ENCODE measurements around the gene NRG3. TPM values are rescaled to one million over a fixed set of nuclear protein-coding genes. Genes with fewer than 3 reads are reported as not detected.

NRG3 gene
- total RNA-seq, 1 donor from 2014 or later, result 8.2 TPM

DNA sequence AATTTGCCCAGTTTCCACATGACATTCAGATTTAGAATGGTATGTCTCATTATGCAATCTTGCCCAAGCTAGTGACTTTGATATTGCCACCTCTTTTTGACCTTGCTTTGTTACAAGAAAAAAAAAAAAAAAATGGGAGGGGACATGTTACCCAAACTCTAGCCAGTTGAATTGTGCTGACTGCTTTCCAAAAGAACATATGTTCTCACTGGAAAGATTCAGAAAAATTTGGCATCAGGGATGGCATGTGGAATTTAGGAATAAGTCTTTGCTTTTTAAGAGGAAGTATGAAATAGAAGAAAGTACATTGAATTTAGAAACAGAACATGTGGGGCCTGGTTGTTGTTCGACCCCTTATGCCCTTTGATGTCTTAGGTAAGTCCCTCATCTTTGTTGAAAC is 846.8 kb downstream of the NRG3 start:
- Mint-ChIP-seq H3K27ac (ENCODE audit: unreplicated experiment) (no peak overlapping the region), H3K9me3 (ENCODE audit: unreplicated experiment) (no peaks in the 10 kb centered on the region), H3K36me3 (ENCODE audit: low read depth, unreplicated experiment) (no peaks in the 10 kb centered on the region), H3K4me3 (ENCODE audit: unreplicated experiment) (no peak overlapping the region), H3K4me1 (ENCODE audit: unreplicated experiment) (no peaks in the 10 kb centered on the region), H3K27me3 (ENCODE audit: unreplicated experiment) (no peaks in the 10 kb centered on the region)
- TF ChIP-seq, protein P1, sequence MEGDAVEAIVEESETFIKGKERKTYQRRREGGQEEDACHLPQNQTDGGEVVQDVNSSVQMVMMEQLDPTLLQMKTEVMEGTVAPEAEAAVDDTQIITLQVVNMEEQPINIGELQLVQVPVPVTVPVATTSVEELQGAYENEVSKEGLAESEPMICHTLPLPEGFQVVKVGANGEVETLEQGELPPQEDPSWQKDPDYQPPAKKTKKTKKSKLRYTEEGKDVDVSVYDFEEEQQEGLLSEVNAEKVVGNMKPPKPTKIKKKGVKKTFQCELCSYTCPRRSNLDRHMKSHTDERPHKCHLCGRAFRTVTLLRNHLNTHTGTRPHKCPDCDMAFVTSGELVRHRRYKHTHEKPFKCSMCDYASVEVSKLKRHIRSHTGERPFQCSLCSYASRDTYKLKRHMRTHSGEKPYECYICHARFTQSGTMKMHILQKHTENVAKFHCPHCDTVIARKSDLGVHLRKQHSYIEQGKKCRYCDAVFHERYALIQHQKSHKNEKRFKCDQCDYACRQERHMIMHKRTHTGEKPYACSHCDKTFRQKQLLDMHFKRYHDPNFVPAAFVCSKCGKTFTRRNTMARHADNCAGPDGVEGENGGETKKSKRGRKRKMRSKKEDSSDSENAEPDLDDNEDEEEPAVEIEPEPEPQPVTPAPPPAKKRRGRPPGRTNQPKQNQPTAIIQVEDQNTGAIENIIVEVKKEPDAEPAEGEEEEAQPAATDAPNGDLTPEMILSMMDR (IDR thresholded peaks at IDR 0.05; ENCODE audit: unreplicated experiment), result no peak
- no peak for DNase-seq (ENCODE audit: low spot score)

DNA sequence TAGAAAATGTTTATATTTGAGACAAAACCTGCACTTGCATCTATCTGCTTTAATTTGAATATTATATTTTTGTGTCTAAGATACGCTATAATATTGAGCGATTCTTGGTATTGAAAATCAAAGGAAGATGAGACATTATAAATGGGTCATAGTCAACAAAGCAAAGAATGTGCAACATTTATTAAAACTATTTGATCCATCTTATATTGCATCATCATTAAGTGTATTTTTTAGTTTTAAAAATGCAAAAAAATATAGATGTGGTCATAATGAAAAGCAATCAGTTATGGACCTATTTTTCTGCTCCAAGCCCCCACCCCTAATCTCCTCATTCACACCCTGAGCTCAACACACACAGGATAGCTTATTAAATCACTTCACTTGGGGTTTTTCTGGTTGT is 847.3 kb downstream of the NRG3 start:
- Mint-ChIP-seq H3K9me3 (ENCODE audit: unreplicated experiment) (no peaks in the 10 kb centered on the region), H3K36me3 (ENCODE audit: low read depth, unreplicated experiment) (no peaks in the 10 kb centered on the region), H3K4me1 (ENCODE audit: unreplicated experiment) (no peaks in the 10 kb centered on the region), H3K27me3 (ENCODE audit: unreplicated experiment) (no peaks in the 10 kb centered on the region), H3K27ac (ENCODE audit: unreplicated experiment) (no peak overlapping the region), H3K4me3 (ENCODE audit: unreplicated experiment) (no peak overlapping the region)
- DNase-seq (ENCODE audit: low spot score), result no peak
- TF ChIP-seq, protein P1 (IDR thresholded peaks at IDR 0.05; ENCODE audit: unreplicated experiment), result no peak

DNA sequence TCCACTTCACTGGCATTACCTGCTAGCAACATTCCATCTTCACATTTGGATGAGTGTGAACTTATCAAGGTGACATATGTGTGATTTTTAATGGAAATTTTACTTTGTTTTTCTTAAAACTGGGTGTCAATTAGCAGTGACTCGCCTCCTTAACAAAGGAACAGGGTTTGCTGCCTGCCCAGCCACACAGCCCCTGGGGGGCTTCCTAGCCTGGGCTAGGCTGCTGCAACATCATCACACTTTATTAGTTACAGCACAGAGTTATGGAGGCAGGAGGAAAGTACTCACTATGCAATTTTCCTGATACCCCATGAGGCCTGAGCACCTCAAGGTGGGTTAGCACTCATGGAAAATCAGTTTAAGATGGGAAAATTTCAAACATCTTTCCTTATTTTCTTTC is 861.3 kb downstream of the NRG3 start:
- no peaks in the 10 kb centered on the region for H3K9me3 Mint-ChIP-seq (ENCODE audit: unreplicated experiment)
- H3K27me3 Mint-ChIP-seq (ENCODE audit: unreplicated experiment), result peaks cover 2% of the 10 kb centered on the region
- H3K4me3 Mint-ChIP-seq (ENCODE audit: unreplicated experiment), result no peak overlapping the region
- H3K4me1 Mint-ChIP-seq (ENCODE audit: unreplicated experiment), result peaks cover 4% of the 10 kb centered on the region
- TF ChIP-seq, protein P1 (IDR thresholded peaks at IDR 0.05; ENCODE audit: unreplicated experiment), result no peak
- H3K36me3 Mint-ChIP-seq (ENCODE audit: low read depth, unreplicated experiment), result no peaks in the 10 kb centered on the region
- no peak for DNase-seq (ENCODE audit: low spot score)
- H3K27ac Mint-ChIP-seq (ENCODE audit: unreplicated experiment), result no peak overlapping the region

DNA sequence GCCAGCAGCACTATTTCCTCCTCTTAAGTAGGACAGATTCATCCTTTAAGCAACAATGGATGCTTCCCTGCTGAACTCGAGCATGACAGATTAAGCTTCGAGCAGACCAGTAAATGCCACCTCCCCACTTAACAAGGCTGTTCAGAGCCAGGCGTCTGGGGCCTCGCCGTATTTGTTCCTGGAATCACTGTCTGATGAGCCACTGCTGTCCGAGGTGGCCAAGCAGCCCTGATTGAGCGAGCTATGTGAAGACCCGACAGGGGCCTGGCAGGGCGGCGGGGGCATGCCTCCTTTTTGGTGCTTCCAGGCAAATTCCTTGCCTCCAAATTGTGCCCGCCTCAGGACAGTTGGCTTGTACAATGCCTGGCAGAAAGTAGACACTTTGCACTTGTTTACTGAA is 862.6 kb downstream of the NRG3 start:
- Mint-ChIP-seq H3K4me1 (ENCODE audit: unreplicated experiment) (peaks cover 4% of the 10 kb centered on the region), H3K9me3 (ENCODE audit: unreplicated experiment) (no peaks in the 10 kb centered on the region), H3K27ac (ENCODE audit: unreplicated experiment) (no peak overlapping the region), H3K27me3 (ENCODE audit: unreplicated experiment) (peaks cover 2% of the 10 kb centered on the region), H3K36me3 (ENCODE audit: low read depth, unreplicated experiment) (no peaks in the 10 kb centered on the region), H3K4me3 (ENCODE audit: unreplicated experiment) (no peak overlapping the region)
- no peak for DNase-seq (ENCODE audit: low spot score)
- TF ChIP-seq, protein P1 (IDR thresholded peaks at IDR 0.05; ENCODE audit: unreplicated experiment), result no peak

DNA sequence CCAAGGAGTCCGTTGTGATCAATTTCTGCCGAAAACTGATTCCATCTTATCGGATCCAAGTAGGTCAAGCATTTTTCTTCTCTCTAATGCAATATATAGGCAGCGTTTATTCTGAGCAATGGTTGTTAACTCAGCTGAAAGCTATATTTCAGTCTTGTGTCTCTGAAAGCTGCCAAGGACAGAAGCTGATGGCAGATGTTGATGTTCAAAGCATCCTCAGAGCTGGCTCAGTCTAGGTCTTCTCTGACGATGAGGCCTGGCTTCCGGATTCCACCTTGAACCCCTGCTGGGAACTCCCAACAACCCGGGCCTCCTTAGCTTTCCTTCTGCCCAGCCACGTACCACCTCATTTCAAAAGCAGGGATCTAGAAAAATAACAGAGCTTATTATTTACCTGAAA is 863.6 kb downstream of the NRG3 start:
- H3K4me1 Mint-ChIP-seq (ENCODE audit: unreplicated experiment), result peaks cover 1% of the 10 kb centered on the region
- H3K36me3 Mint-ChIP-seq (ENCODE audit: low read depth, unreplicated experiment), result no peaks in the 10 kb centered on the region
- TF ChIP-seq, protein P1 (IDR thresholded peaks at IDR 0.05; ENCODE audit: unreplicated experiment), result no peak
- no peak overlapping the region for H3K4me3 Mint-ChIP-seq (ENCODE audit: unreplicated experiment)
- no peak for DNase-seq (ENCODE audit: low spot score)
- no peak overlapping the region for H3K27ac Mint-ChIP-seq (ENCODE audit: unreplicated experiment)
- peaks cover 2% of the 10 kb centered on the region for H3K27me3 Mint-ChIP-seq (ENCODE audit: unreplicated experiment)
- no peaks in the 10 kb centered on the region for H3K9me3 Mint-ChIP-seq (ENCODE audit: unreplicated experiment)
